Transverse colon (tissue), 4 donors: ENCODE data around the gene RPA4. TPM values are rescaled to one million over a fixed set of nuclear protein-coding genes. Genes with fewer than 3 reads are reported as not detected.

ENCODE experiments used
- DNase-seq: peaks from one replicate; pipeline ENCODE4 v3.0.0-alpha.2; 2019
- H3K27ac ChIP-seq, 4 donors: fragments of 200-600 bp; sonication (generic); 2 replicates each; pipeline ENCODE4 v1.5.1; 2016 to 2018; ENCODE audit warnings: inconsistent platforms in 4 of 4
- H3K27me3 ChIP-seq: fragments of 200-600 bp; sonication (generic); 2 replicates; pipeline ENCODE4 v1.5.1; 2017; ENCODE audit warnings: inconsistent platforms
- H3K36me3 ChIP-seq, 4 donors: fragments of 200-600 bp; sonication (generic); 2 replicates each; pipeline ENCODE4 v1.5.1; 2017 to 2019; ENCODE audit warnings: inconsistent platforms in 4 of 4
- H3K4me1 ChIP-seq, 4 donors: fragments of 200-600 bp; sonication (generic); 2 replicates each; pipeline ENCODE4 v1.5.1; 2017 to 2020; ENCODE audit warnings: inconsistent platforms in 4 of 4
- H3K4me3 ChIP-seq, 4 donors: fragments of 200-600 bp; sonication (generic); 1 replicate in 1 of 4; 2 replicates in 3 of 4; pipeline versions ENCODE4 v1.5.1 to v1.6.1; 2017 to 2019; ENCODE audit warnings: inconsistent platforms in 4 of 4
- H3K9me3 ChIP-seq, 2 donors: fragments of 200-600 bp; sonication (generic); 2 replicates each; pipeline ENCODE4 v1.5.1; 2017 to 2019; ENCODE audit warnings: inconsistent platforms in 2 of 2
- EP300 ChIP-seq: sonication (generic); formaldehyde crosslinking; IDR thresholded peaks from one replicate; pipeline ENCODE4 v1.6.1; 2017; ENCODE audit warnings: antibody characterized with exemption, low read depth
- POLR2A ChIP-seq: fragments of 450-650 bp; IDR thresholded peaks from one replicate; pipeline ENCODE4 v1.6.1; 2016; ENCODE audit warnings: antibody characterized with exemption, mild to moderate bottlenecking, moderate library complexity
- POLR2AphosphoS5 ChIP-seq, 3 donors: sonication (generic); formaldehyde crosslinking; IDR thresholded peaks; one replicate each; pipeline ENCODE4 v1.6.1; 2016; ENCODE audit warnings: antibody characterized with exemption in 3 of 3
- WGBS, 2 donors: methylation state at CpG; one replicate each; pipeline ENCODE4 v1.1.5; 2018; ENCODE audit warnings: low coverage in 1 of 2; 5-methylcytosine and 5-hydroxymethylcytosine counted together
- in situ Hi-C, 4 donors: fragments of 200-750 bp; cut with MboI; loops; one replicate each; pipeline versions ENCODE4 v1.15.0 to v1.15.1; 2017; ENCODE audit warnings: low sequenced_read_pairs in 3 of 4, low pct_ligation_motif_present in 1 of 4, low pct_unique_long_range_greater_than_20kb in 1 of 4
- intact Hi-C: fragments of 100-400 bp; cut with DNase I; formaldehyde crosslinking; loops from one replicate; pipeline ENCODE4 v1.15.1; 2023; ENCODE audit warnings: low total_unique reads
- total RNA-seq, 4 donors: library from RNA; depleted of rRNA; stranded (reverse); fragments of >200 nt; gene quantifications; one replicate each; pipeline ENCODE4 v1.1.0, GENCODE V29; 2016
- TF ChIP-seq, protein P1 (sequence below), 5 experiments: fragments of 200-600 bp in 3 of 5; fragments of 450-650 bp in 2 of 5; sonication (generic) in 3 of 5; IDR thresholded peaks; 1 replicate in 2 of 5; 2 replicates in 3 of 5; pipeline ENCODE4 v1.5.1; 2016 to 2017; ENCODE audit warnings: antibody characterized with exemption in 5 of 5, inconsistent platforms in 3 of 5, mild to moderate bottlenecking in 2 of 5, moderate library complexity in 1 of 5

The RPA4 gene, protein sequence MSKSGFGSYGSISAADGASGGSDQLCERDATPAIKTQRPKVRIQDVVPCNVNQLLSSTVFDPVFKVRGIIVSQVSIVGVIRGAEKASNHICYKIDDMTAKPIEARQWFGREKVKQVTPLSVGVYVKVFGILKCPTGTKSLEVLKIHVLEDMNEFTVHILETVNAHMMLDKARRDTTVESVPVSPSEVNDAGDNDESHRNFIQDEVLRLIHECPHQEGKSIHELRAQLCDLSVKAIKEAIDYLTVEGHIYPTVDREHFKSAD
- 1 to 10 TPM; 1.1 to 5.9 (median 3.4) TPM for total RNA-seq

DNA sequence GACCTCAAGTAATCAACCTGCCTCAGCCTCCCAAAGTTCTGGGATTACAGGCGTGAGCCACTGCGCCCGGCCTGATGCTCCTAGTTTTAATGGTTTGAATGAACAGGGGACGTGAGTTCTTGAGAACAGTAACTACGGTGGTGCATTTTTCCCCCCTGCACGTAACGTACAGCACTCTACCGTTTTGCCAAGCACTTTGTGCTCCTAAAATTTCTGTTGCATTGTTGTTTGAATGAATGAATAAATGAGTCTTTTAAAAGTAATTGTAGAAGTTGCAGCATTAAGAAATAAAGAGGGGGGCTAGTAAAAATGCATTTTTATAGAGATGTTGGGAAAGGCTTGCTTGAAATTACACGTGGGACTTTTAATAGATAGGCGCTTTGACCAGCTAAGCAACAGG is at the start of gene RPA4:
RPA4 (plus strand) TSS at position 301 of the 400 bp plus-strand sequence. CDS start 403 bp downstream, outside the sequence.
- in situ Hi-C loops = no loop called here
- Histone ChIP-seq H3K4me1 (no peaks in the 10 kb centered on the region), H3K4me3 (no peak within 1 kb of the TSS), H3K36me3 (no peaks in the 10 kb centered on the region), H3K9me3 (no peaks in the 10 kb centered on the region), H3K27ac (no peak within 1 kb of the TSS), H3K27me3 (no peaks in the 10 kb centered on the region)
- DNase-seq = no peak
- intact Hi-C loops = no loop called here
- TF ChIP-seq, protein P1, sequence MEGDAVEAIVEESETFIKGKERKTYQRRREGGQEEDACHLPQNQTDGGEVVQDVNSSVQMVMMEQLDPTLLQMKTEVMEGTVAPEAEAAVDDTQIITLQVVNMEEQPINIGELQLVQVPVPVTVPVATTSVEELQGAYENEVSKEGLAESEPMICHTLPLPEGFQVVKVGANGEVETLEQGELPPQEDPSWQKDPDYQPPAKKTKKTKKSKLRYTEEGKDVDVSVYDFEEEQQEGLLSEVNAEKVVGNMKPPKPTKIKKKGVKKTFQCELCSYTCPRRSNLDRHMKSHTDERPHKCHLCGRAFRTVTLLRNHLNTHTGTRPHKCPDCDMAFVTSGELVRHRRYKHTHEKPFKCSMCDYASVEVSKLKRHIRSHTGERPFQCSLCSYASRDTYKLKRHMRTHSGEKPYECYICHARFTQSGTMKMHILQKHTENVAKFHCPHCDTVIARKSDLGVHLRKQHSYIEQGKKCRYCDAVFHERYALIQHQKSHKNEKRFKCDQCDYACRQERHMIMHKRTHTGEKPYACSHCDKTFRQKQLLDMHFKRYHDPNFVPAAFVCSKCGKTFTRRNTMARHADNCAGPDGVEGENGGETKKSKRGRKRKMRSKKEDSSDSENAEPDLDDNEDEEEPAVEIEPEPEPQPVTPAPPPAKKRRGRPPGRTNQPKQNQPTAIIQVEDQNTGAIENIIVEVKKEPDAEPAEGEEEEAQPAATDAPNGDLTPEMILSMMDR (IDR thresholded peaks at IDR 0.05) = no peak
- TF ChIP-seq POLR2AphosphoS5 (IDR thresholded peaks at IDR 0.05) (no peak), EP300 (no peak), POLR2A (no peak)
- 91% methylated on average over 10 of the region's 10 CpGs; no CpG with 5 or more reads in 1 of the 2 donors for WGBS, 2 donors

DNA sequence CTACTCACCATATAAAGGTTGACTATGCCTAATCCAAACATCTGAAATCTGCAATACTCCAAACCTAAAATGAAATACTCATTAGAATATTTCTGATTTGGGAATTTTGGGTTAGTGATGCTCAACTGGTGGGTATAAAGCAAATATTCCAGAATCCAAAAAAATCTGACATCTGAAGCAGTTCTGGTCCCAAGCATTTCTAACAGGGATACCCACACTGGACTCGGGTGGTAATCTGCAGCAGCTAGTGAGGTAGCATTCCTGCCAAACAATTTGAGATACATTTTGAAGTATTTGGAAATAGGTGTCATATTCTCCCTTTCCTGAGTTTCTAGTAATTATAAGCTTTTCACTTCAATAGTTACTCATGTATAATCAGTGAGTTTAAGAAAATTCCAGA is 49.6 kb upstream of the RPA4 start:
- no peaks in the 10 kb centered on the region for H3K27me3 ChIP-seq
- no peak for TF ChIP-seq EP300
- TF ChIP-seq, protein P1 (IDR thresholded peaks at IDR 0.05) = no peak
- no peak for TF ChIP-seq POLR2AphosphoS5 (IDR thresholded peaks at IDR 0.05)
- TF ChIP-seq POLR2A = no peak
- H3K27ac ChIP-seq = no peak overlapping the region
- in situ Hi-C loops (no loop called here), intact Hi-C loops (no loop called here)
- H3K4me3 ChIP-seq = no peak overlapping the region
- no peaks in the 10 kb centered on the region for H3K4me1 ChIP-seq
- H3K36me3 ChIP-seq = no peaks in the 10 kb centered on the region
- WGBS, 2 donors = 68% methylated on average over 1 of the region's 1 CpG; no CpG with 5 or more reads in 1 of the 2 donors
- H3K9me3 ChIP-seq = no peaks in the 10 kb centered on the region
- no peak for DNase-seq

DNA sequence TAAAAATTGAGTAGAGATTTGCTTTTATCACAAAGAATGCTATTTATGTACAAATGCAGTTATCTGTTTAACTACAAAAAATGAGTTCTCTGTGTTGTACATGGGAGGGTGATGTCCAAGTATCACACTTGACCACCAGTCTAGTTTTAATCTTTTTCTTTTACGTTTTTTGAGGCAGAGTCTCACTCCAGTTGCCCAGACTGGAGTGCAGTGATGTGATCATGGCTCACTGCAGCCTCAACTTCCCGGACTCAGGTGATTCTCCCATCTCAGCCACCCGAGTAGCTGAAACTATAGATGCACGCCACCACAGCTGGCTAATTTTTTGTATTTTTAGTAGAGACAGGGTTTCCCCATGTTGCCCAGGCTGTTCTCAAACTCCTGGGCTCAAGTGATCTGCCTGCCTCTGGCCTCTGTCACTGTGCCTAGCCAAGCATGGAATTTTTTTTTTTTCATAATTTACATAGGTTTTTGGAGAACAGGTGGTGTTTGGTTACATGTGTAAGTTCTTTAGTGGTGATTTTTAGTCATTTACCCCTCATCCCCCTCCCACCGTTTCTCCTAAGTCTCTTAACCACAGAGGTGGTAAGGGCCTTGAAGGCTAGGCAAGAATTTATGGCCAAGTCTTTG is 47.9 kb upstream of the RPA4 start:
- 51 to 88% methylated on average over 3 to 5 of the region's 5 CpGs for WGBS, 2 donors
- intact Hi-C loops = no loop called here
- no peaks in the 10 kb centered on the region for H3K9me3 ChIP-seq
- in situ Hi-C loops = no loop called here
- H3K4me1 ChIP-seq = no peaks in the 10 kb centered on the region
- no peak for DNase-seq
- H3K36me3 ChIP-seq = no peaks in the 10 kb centered on the region
- TF ChIP-seq POLR2AphosphoS5 (IDR thresholded peaks at IDR 0.05) = no peak
- TF ChIP-seq EP300 = no peak
- TF ChIP-seq, protein P1 (IDR thresholded peaks at IDR 0.05) = no peak
- no peak for TF ChIP-seq POLR2A
- H3K27me3 ChIP-seq = no peaks in the 10 kb centered on the region
- no peak overlapping the region for H3K27ac ChIP-seq
- no peak overlapping the region for H3K4me3 ChIP-seq

DNA sequence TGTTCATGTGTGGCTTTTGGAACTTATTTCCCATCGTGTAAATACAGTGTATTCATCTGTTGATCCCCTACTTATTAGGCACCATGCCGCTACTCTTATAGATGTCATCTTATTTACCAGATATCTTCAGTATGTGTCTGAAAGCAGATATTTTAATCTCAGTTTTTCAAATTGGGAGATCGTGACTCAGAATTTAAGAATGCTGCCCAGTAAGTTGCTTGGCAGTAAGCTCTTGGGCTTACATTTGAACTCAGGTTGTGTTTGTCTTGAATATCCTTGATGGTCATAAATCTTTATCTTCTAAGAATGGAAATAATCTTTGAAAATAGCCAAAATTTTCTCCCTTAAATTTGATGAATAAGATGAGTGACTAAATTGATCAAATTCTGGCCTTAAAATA is 45.9 kb upstream of the RPA4 start:
- Histone ChIP-seq H3K36me3 (no peaks in the 10 kb centered on the region), H3K4me3 (no peak overlapping the region), H3K27ac (no peak overlapping the region), H3K27me3 (no peaks in the 10 kb centered on the region), H3K4me1 (no peaks in the 10 kb centered on the region), H3K9me3 (no peaks in the 10 kb centered on the region)
- DNase-seq = no peak
- 61% methylated on average over 3 of the region's 3 CpGs; no CpG with 5 or more reads in 1 of the 2 donors for WGBS, 2 donors
- intact Hi-C loops (no loop called here), in situ Hi-C loops (no loop called here)
- TF ChIP-seq, protein P1 (IDR thresholded peaks at IDR 0.05) = no peak
- TF ChIP-seq POLR2A = no peak
